H9 (cell line): ENCODE measurements around the gene FXYD6. TPM values are rescaled to one million over a fixed set of nuclear protein-coding genes. Genes with fewer than 3 reads are reported as not detected.

ENCODE experiments used
- DNase-seq: peaks from one replicate; pipeline ENCODE4 v3.0.0-alpha.2; 2017
- H2AFZ ChIP-seq: one replicate; pipeline ENCODE4 v1.6.1; 2013; ENCODE audit warnings: mild to moderate bottlenecking, low read length, control low read depth, moderate library complexity
- H2AK5ac ChIP-seq: 2 replicates; pipeline ENCODE4 v1.6.1; 2013; ENCODE audit warnings: low read length, control low read depth, mixed read lengths; ENCODE audit not compliant: insufficient read length
- H2BK120ac ChIP-seq: one replicate; pipeline ENCODE4 v1.6.1; 2013; ENCODE audit warnings: low read depth, mild to moderate bottlenecking, low read length, control low read depth, inconsistent platforms; ENCODE audit not compliant: poor library complexity, severe bottlenecking
- H2BK12ac ChIP-seq: 2 replicates; pipeline ENCODE4 v1.6.1; 2013; ENCODE audit warnings: low read length, control low read depth, mixed read lengths, low read depth; ENCODE audit not compliant: insufficient read length
- H2BK15ac ChIP-seq: 2 replicates; pipeline ENCODE4 v1.6.1; 2013; ENCODE audit warnings: low read depth, low read length, control low read depth
- H2BK20ac ChIP-seq: one replicate; pipeline ENCODE4 v1.6.1; 2013; ENCODE audit warnings: low read depth, mild to moderate bottlenecking, low read length, control low read depth, inconsistent platforms; ENCODE audit not compliant: poor library complexity, severe bottlenecking
- H2BK5ac ChIP-seq: 2 replicates; pipeline ENCODE4 v1.6.1; 2013; ENCODE audit warnings: low read length, control low read depth, mixed read lengths; ENCODE audit not compliant: insufficient read length
- H3K14ac ChIP-seq: 2 replicates; pipeline ENCODE4 v1.6.1; 2013; ENCODE audit warnings: low read length, control low read depth; ENCODE audit not compliant: insufficient read depth
- H3K18ac ChIP-seq: 2 replicates; pipeline ENCODE4 v1.6.1; 2013; ENCODE audit warnings: low read depth, mild to moderate bottlenecking, mixed read lengths, low read length, control low read depth; ENCODE audit not compliant: insufficient read length
- H3K23ac ChIP-seq: 2 replicates; pipeline ENCODE4 v1.6.1; 2013; ENCODE audit warnings: low read length, control low read depth, mixed read lengths, low read depth; ENCODE audit not compliant: insufficient read length
- H3K23me2 ChIP-seq: 2 replicates; pipeline ENCODE4 v1.6.1; 2013; ENCODE audit warnings: low read depth, mild to moderate bottlenecking, mixed read lengths, low read length, control low read depth; ENCODE audit not compliant: insufficient read length, poor library complexity, severe bottlenecking
- H3K27ac ChIP-seq: 2 replicates; pipeline ENCODE4 v1.5.1; 2013; ENCODE audit warnings: low read length, control low read depth, mixed read lengths, low read depth; ENCODE audit not compliant: insufficient read length
- H3K27me3 ChIP-seq: 2 replicates; pipeline ENCODE4 v1.6.1; 2013; ENCODE audit warnings: low read length, control low read depth, inconsistent platforms; ENCODE audit not compliant: insufficient read depth
- H3K4ac ChIP-seq: 2 replicates; pipeline ENCODE4 v1.6.1; 2013; ENCODE audit warnings: low read depth, mild to moderate bottlenecking, control low read depth, inconsistent platforms, low read length, moderate library complexity
- H3K4me1 ChIP-seq: 2 replicates; pipeline ENCODE4 v1.6.1; 2013; ENCODE audit warnings: low read length, control low read depth, inconsistent platforms; ENCODE audit not compliant: insufficient read depth
- H3K4me2 ChIP-seq: 2 replicates; pipeline ENCODE4 v1.6.1; 2013; ENCODE audit warnings: low read length, control low read depth, mixed read lengths; ENCODE audit not compliant: insufficient read length, insufficient read depth
- H3K56ac ChIP-seq: 2 replicates; pipeline ENCODE4 v1.6.1; 2013; ENCODE audit warnings: low read depth, mild to moderate bottlenecking, mixed read lengths, low read length, control low read depth; ENCODE audit not compliant: insufficient read length
- H3K79me1 ChIP-seq: 2 replicates; pipeline ENCODE4 v1.6.1; 2013; ENCODE audit warnings: low read depth, mild to moderate bottlenecking, moderate library complexity, low read length, control low read depth, inconsistent platforms; ENCODE audit not compliant: insufficient read depth, poor library complexity, severe bottlenecking
- H3K79me2 ChIP-seq: 2 replicates; pipeline ENCODE4 v1.6.1; 2013; ENCODE audit warnings: low read length, control low read depth, inconsistent platforms; ENCODE audit not compliant: insufficient read depth
- H3K9ac ChIP-seq: 2 replicates; pipeline ENCODE4 v1.6.1; 2013; ENCODE audit warnings: low read length, control low read depth, mixed read lengths; ENCODE audit not compliant: insufficient read length; ENCODE audit errors: extremely low read depth
- H3K9me3 ChIP-seq: one replicate; pipeline ENCODE4 v1.6.1; 2013; ENCODE audit warnings: low read depth, low read length, inconsistent platforms; ENCODE audit not compliant: control insufficient read depth
- H3T11ph ChIP-seq: one replicate; pipeline ENCODE4 v1.6.1; 2013; ENCODE audit warnings: mild to moderate bottlenecking, low read length, control low read depth, inconsistent platforms
- H4K20me1 ChIP-seq: one replicate; pipeline ENCODE4 v1.6.1; 2013; ENCODE audit not compliant: control insufficient read depth, insufficient read length, insufficient read depth
- H4K5ac ChIP-seq: 2 replicates; pipeline ENCODE4 v1.6.1; 2013; ENCODE audit warnings: low read depth, mild to moderate bottlenecking, mixed read lengths, low read length, control low read depth; ENCODE audit not compliant: insufficient read length
- H4K8ac ChIP-seq: replicated peaks from 2 replicates; pipeline ENCODE4 v1.6.1; 2013; ENCODE audit warnings: low read length, control low read depth, mixed read lengths, low read depth; ENCODE audit not compliant: insufficient read length
- H4K91ac ChIP-seq: 2 replicates; pipeline ENCODE4 v1.6.1; 2013; ENCODE audit warnings: low read depth, mild to moderate bottlenecking, moderate library complexity, mixed read lengths, low read length, control low read depth; ENCODE audit not compliant: insufficient read length
- H3K27ac Mint-ChIP-seq, 3 experiments: 2 replicates in 2 of 3; 3 replicates in 1 of 3; pipeline ENCODE4 v1.8.0; 2020 to 2021; ENCODE audit warnings: mixed read lengths in 3 of 3, mild to moderate bottlenecking in 1 of 3, moderate library complexity in 1 of 3
- H3K27me3 Mint-ChIP-seq: 2 replicates; pipeline ENCODE4 v1.8.0; 2021; ENCODE audit warnings: low read depth, mild to moderate bottlenecking, moderate library complexity, mixed read lengths
- H3K36me3 Mint-ChIP-seq, 3 experiments: 2 replicates in 2 of 3; 3 replicates in 1 of 3; pipeline ENCODE4 v1.8.0; 2020 to 2021; ENCODE audit warnings: low read depth in 3 of 3, mixed read lengths in 3 of 3; ENCODE audit not compliant: insufficient read depth in 1 of 3
- H3K4me1 Mint-ChIP-seq, 2 experiments: 2 replicates each; pipeline ENCODE4 v1.8.0; 2020; ENCODE audit warnings: mixed read lengths in 2 of 2
- H3K4me3 Mint-ChIP-seq, 2 experiments: 2 replicates in 1 of 2; 3 replicates in 1 of 2; pipeline ENCODE4 v1.8.0; 2020 to 2021; ENCODE audit warnings: mild to moderate bottlenecking in 2 of 2, mixed read lengths in 2 of 2, moderate library complexity in 1 of 2
- H3K9me3 Mint-ChIP-seq, 2 experiments: 2 replicates in 1 of 2; 3 replicates in 1 of 2; pipeline ENCODE4 v1.8.0; 2020; ENCODE audit warnings: mild to moderate bottlenecking in 2 of 2, mixed read lengths in 2 of 2, moderate library complexity in 1 of 2
- CTCF ChIP-seq: fragments of 200-600 bp; sonication (generic); conservative IDR thresholded peaks from 3 replicates; pipeline ENCODE4 v1.8.0; 2021; ENCODE audit warnings: antibody characterized with exemption, mild to moderate bottlenecking
- WGBS: extraction: QIAGEN DNeasy Blood & Tissue Kit; methylation state at CpG from one replicate; pipeline ENCODE4 v1.1.7; 2013; ENCODE audit warnings: missing lambda C conversion rate, low lambda C conversion rate, mixed read lengths; ENCODE audit not compliant: insufficient read length; ENCODE audit errors: extremely low coverage; 5-methylcytosine and 5-hydroxymethylcytosine counted together
- total RNA-seq: library from RNA; stranded (reverse); gene quantifications from 2 replicates; pipeline ENCODE4 v1.2.1, GENCODE V29; 2021

The FXYD6 gene
- total RNA-seq, 1 experiment from 2014 or later, result 18.3 TPM

- H2BK5ac ChIP-seq, result no peak overlapping the region
- H3K23ac ChIP-seq, result no peak overlapping the region
- no peaks in the 10 kb centered on the region for H4K20me1 ChIP-seq
- H3K14ac ChIP-seq, result no peak overlapping the region
- no peak overlapping the region for H2AFZ ChIP-seq
- peak; percentile 8 for DNase-seq
- peaks cover 2% of the 10 kb centered on the region; the same call in 1 of the 2 replicates for H3K4me1 ChIP-seq
- H3K4ac ChIP-seq, result no peak overlapping the region
- Mint-ChIP-seq H3K27ac (no peak overlapping the region; a peak in 1 of 7 replicates), H3K4me1 (peaks cover 10 to 15% of the 10 kb centered on the region in 2 experiments), H3K4me3 (no peak overlapping the region), H3K36me3 (peaks cover 0 to 22% (median 17%) of the 10 kb centered on the region in 3 experiments; a peak in 6 of 7 replicates), H3K9me3 (peaks cover 6 to 10% of the 10 kb centered on the region in 2 experiments), H3K27me3 (peaks cover 2% of the 10 kb centered on the region)
- H3K9ac ChIP-seq, result no peak overlapping the region
- no peak overlapping the region for H2BK20ac ChIP-seq
- H3K79me2 ChIP-seq, result no peaks in the 10 kb centered on the region; the same call in 1 of the 2 replicates
- H3K79me1 ChIP-seq, result no peaks in the 10 kb centered on the region
- H3K27ac ChIP-seq, result no peak overlapping the region
- no peak overlapping the region for H2BK120ac ChIP-seq
- no peak overlapping the region for H4K8ac ChIP-seq
- H2BK15ac ChIP-seq, result no peak overlapping the region
- no peak overlapping the region for H3K4me2 ChIP-seq
- no peak overlapping the region for H4K5ac ChIP-seq
- H2BK12ac ChIP-seq, result no peak overlapping the region
- WGBS, result no CpG with 5 or more reads among the region's 6 CpGs
- H3K9me3 ChIP-seq, result no peaks in the 10 kb centered on the region
- H3K18ac ChIP-seq, result no peak overlapping the region
- no peak for TF ChIP-seq CTCF
- H3K23me2 ChIP-seq, result no peaks in the 10 kb centered on the region
- H3K56ac ChIP-seq, result no peak overlapping the region
- H3T11ph ChIP-seq, result no peak overlapping the region
- no peak overlapping the region for H4K91ac ChIP-seq
- H3K27me3 ChIP-seq, result no peaks in the 10 kb centered on the region
- no peak overlapping the region for H2AK5ac ChIP-seq
Measured at GRCh38 chr11:117849781-117850414, 26.6 kb downstream of the FXYD6 start.
